Measurements from ENCODE around the gene FGF5.

The FGF5 gene

DNA sequence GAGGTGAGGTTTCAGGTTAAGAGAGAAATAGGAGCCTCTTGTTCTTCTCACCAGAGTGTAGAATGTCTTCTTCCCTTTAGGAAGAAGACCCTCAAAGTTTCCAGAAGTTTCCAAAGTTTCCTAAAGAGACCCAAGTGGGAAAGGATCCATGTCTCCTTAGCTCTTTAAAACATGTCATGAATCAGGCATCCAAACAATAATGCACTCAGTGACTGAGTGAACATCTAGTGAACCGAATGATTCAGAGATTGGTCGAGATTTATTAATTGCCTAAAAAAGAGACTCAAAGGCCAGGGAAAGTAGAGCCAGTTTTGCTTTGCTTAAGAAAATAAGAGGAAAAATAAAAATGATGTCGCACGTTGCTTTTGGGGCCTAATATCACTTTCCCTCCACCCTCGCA lies 29.4 kb downstream of the FGF5 start:
- Histone ChIP-seq H3K4me3 (ENCODE audit: low read length in 2 of 2) (no peak overlapping the region), H3K4ac (ENCODE audit: low read length) (no peak overlapping the region), H3K36me3 (replicated peaks in 1 of 2; ENCODE audit: control insufficient read depth in 2 of 2, insufficient read depth in 2 of 2, low read length in 2 of 2) (no peaks in the 10 kb centered on the region), H3K4me1 (ENCODE audit: control insufficient read depth in 2 of 2, insufficient read depth in 1 of 2, low read depth in 1 of 2, low read length in 2 of 2) (no peaks in the 10 kb centered on the region), H2BK12ac (ENCODE audit: low read length) (no peak overlapping the region), H2AK5ac (ENCODE audit: low read depth, low read length) (no peak overlapping the region), H2AFZ (ENCODE audit: low read length) (no peak overlapping the region), H3K18ac (ENCODE audit: low read length) (no peak overlapping the region), H2BK5ac (ENCODE audit: low read length) (no peak overlapping the region), H2BK15ac (ENCODE audit: low read length) (no peak overlapping the region), H3K9me3 (replicated peaks in 1 of 2; ENCODE audit: control insufficient read depth in 2 of 2, insufficient read depth in 1 of 2, low read depth in 1 of 2, low read length in 2 of 2) (no peaks in the 10 kb centered on the region), H3K4me2 (ENCODE audit: insufficient read depth, low read length, poor library complexity, severe bottlenecking) (no peak overlapping the region), H3K27me3 (ENCODE audit: control insufficient read depth in 3 of 3, insufficient read depth in 3 of 3, low read depth in 1 of 3, low read length in 3 of 3) (no peaks in the 10 kb centered on the region), H3K14ac (ENCODE audit: low read length) (no peak overlapping the region), H3K23ac (ENCODE audit: low read depth, low read length, poor library complexity) (no peak overlapping the region), H4K91ac (ENCODE audit: low read depth, low read length, poor library complexity) (no peak overlapping the region), H3K79me1 (ENCODE audit: low read depth, low read length) (no peaks in the 10 kb centered on the region), H4K8ac (ENCODE audit: low read depth, low read length) (no peak overlapping the region), H2BK120ac (ENCODE audit: low read depth, low read length) (no peak overlapping the region), H3K9ac (ENCODE audit: low read depth, low read length, poor library complexity) (no peak overlapping the region), H3K27ac (replicated peaks; ENCODE audit: low read length) (no peak overlapping the region)
- no CpG with 5 or more reads among the region's 5 CpGs for WGBS, 2 donors (ENCODE audit: extremely low coverage in 2 of 2, insufficient read length in 2 of 2, insufficient replicate concordance in 1 of 2)
- no peak for DNase-seq (ENCODE audit: low spot score)

DNA sequence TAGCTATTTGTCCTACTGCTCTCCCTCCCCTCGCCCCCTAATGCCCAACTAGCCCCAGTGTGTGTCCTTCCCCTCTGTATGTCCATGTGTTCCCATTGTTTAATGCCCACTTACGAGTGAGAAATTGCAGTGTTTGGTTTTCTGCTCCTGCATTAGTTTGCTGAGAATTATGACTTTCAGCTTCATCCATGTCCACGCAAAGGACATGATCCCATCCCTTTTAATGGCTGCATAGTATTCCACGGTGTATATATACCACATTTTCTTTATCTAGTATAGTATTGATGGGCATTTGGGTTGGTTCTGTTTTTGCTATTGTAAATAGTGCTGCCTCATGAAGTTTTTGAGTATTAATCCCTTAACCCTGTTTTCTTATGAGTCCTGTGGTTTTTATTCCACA lies 35.4 kb downstream of the FGF5 start:
- H3K23ac ChIP-seq (ENCODE audit: low read depth, low read length, poor library complexity), result no peak overlapping the region
- H3K9ac ChIP-seq (ENCODE audit: low read depth, low read length, poor library complexity), result no peak overlapping the region
- no peak overlapping the region for H3K4me2 ChIP-seq (ENCODE audit: insufficient read depth, low read length, poor library complexity, severe bottlenecking)
- H3K4me3 ChIP-seq (ENCODE audit: low read length in 2 of 2), result no peak overlapping the region
- no peak overlapping the region for H4K91ac ChIP-seq (ENCODE audit: low read depth, low read length, poor library complexity)
- H2BK120ac ChIP-seq (ENCODE audit: low read depth, low read length), result no peak overlapping the region
- no peak overlapping the region for H2AK5ac ChIP-seq (ENCODE audit: low read depth, low read length)
- no peak overlapping the region for H3K27ac ChIP-seq (replicated peaks; ENCODE audit: low read length)
- no peak overlapping the region for H2BK12ac ChIP-seq (ENCODE audit: low read length)
- no peaks in the 10 kb centered on the region for H3K9me3 ChIP-seq (replicated peaks in 1 of 2; ENCODE audit: control insufficient read depth in 2 of 2, insufficient read depth in 1 of 2, low read depth in 1 of 2, low read length in 2 of 2)
- H3K14ac ChIP-seq (ENCODE audit: low read length), result no peak overlapping the region
- no peaks in the 10 kb centered on the region for H3K4me1 ChIP-seq (ENCODE audit: control insufficient read depth in 2 of 2, insufficient read depth in 1 of 2, low read depth in 1 of 2, low read length in 2 of 2)
- no peak overlapping the region for H4K8ac ChIP-seq (ENCODE audit: low read depth, low read length)
- no peak overlapping the region for H2AFZ ChIP-seq (ENCODE audit: low read length)
- no CpG with 5 or more reads among the region's 4 CpGs for WGBS, 2 donors (ENCODE audit: extremely low coverage in 2 of 2, insufficient read length in 2 of 2, insufficient replicate concordance in 1 of 2)
- H2BK15ac ChIP-seq (ENCODE audit: low read length), result no peak overlapping the region
- H3K27me3 ChIP-seq (ENCODE audit: control insufficient read depth in 3 of 3, insufficient read depth in 3 of 3, low read depth in 1 of 3, low read length in 3 of 3), result no peaks in the 10 kb centered on the region
- H3K18ac ChIP-seq (ENCODE audit: low read length), result no peak overlapping the region
- no peaks in the 10 kb centered on the region for H3K36me3 ChIP-seq (replicated peaks in 1 of 2; ENCODE audit: control insufficient read depth in 2 of 2, insufficient read depth in 2 of 2, low read length in 2 of 2)
- no peak overlapping the region for H2BK5ac ChIP-seq (ENCODE audit: low read length)
- DNase-seq (ENCODE audit: low spot score), result no peak
- H3K4ac ChIP-seq (ENCODE audit: low read length), result no peak overlapping the region
- no peaks in the 10 kb centered on the region for H3K79me1 ChIP-seq (ENCODE audit: low read depth, low read length)

DNA sequence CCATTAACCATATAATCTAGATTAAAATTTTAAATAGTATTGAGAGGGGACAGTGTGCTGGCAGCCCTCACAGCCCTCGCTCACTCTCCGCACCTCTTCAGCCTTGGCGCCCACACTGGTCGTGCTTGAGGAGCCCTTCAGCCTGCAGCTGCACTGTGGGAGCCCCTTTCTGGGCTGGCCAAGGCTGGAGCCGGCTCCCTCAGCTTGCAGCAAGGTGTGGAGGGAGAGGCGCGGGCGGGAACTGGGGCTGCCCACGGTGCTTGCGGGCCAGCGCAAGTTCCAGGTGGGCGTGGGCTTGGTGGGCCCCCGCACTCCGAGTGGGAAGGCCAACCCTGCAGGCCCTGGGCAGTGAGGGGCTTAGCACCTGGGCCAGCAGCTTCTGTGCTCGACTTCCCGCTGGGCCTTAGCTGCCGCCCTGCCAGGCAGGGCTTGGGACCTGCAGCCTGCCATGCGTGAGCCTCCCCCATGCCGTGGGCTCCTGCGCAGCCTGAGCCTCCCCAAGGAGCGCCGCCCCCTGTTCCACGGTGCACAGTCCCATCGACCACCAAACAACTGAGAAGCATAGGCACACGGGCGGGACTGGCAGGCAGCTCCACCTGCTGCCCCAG lies 36.3 kb downstream of the FGF5 start:
- Histone ChIP-seq H2BK120ac (ENCODE audit: low read depth, low read length) (no peak overlapping the region), H2BK15ac (ENCODE audit: low read length) (no peak overlapping the region), H3K4me3 (ENCODE audit: low read length in 2 of 2) (no peak overlapping the region), H2AFZ (ENCODE audit: low read length) (no peak overlapping the region), H2BK12ac (ENCODE audit: low read length) (no peak overlapping the region), H3K27me3 (ENCODE audit: control insufficient read depth in 3 of 3, insufficient read depth in 3 of 3, low read depth in 1 of 3, low read length in 3 of 3) (no peaks in the 10 kb centered on the region), H3K9ac (ENCODE audit: low read depth, low read length, poor library complexity) (no peak overlapping the region), H3K23ac (ENCODE audit: low read depth, low read length, poor library complexity) (no peak overlapping the region), H3K4ac (ENCODE audit: low read length) (no peak overlapping the region), H3K4me1 (ENCODE audit: control insufficient read depth in 2 of 2, insufficient read depth in 1 of 2, low read depth in 1 of 2, low read length in 2 of 2) (no peaks in the 10 kb centered on the region), H3K27ac (replicated peaks; ENCODE audit: low read length) (no peak overlapping the region), H4K91ac (ENCODE audit: low read depth, low read length, poor library complexity) (no peak overlapping the region), H3K9me3 (replicated peaks in 1 of 2; ENCODE audit: control insufficient read depth in 2 of 2, insufficient read depth in 1 of 2, low read depth in 1 of 2, low read length in 2 of 2) (no peaks in the 10 kb centered on the region), H2BK5ac (ENCODE audit: low read length) (no peak overlapping the region), H3K79me1 (ENCODE audit: low read depth, low read length) (no peaks in the 10 kb centered on the region), H2AK5ac (ENCODE audit: low read depth, low read length) (no peak overlapping the region), H3K14ac (ENCODE audit: low read length) (no peak overlapping the region), H3K36me3 (replicated peaks in 1 of 2; ENCODE audit: control insufficient read depth in 2 of 2, insufficient read depth in 2 of 2, low read length in 2 of 2) (no peaks in the 10 kb centered on the region), H3K4me2 (ENCODE audit: insufficient read depth, low read length, poor library complexity, severe bottlenecking) (no peak overlapping the region), H3K18ac (ENCODE audit: low read length) (no peak overlapping the region), H4K8ac (ENCODE audit: low read depth, low read length) (no peak overlapping the region)
- DNase-seq (ENCODE audit: low spot score), result no peak
- WGBS, 2 donors (ENCODE audit: extremely low coverage in 2 of 2, insufficient read length in 2 of 2, insufficient replicate concordance in 1 of 2), result no CpG with 5 or more reads among the region's 26 CpGs

DNA sequence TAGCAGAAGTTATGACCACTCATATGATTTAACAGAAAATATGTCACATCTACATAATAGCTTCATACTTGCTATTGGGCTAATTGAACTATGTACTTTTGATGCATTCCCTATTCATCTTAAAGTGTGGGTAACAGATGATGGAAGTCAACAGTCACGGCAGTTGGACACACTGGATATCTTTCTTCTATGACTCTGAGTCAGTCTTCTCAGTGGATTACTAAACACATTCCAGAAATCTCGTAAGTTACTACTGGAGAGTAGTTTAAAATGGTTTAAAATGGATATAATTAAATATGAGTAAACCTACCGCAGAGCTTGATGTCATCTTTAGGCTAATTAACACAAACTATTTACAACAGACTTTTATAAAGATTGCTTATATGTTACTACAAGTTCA lies 39.0 kb downstream of the FGF5 start:
- Histone ChIP-seq H3K27ac (replicated peaks; ENCODE audit: low read length) (no peak overlapping the region), H2BK15ac (ENCODE audit: low read length) (no peak overlapping the region), H3K4me2 (ENCODE audit: insufficient read depth, low read length, poor library complexity, severe bottlenecking) (no peak overlapping the region), H3K4me1 (ENCODE audit: control insufficient read depth in 2 of 2, insufficient read depth in 1 of 2, low read depth in 1 of 2, low read length in 2 of 2) (no peaks in the 10 kb centered on the region), H2AFZ (ENCODE audit: low read length) (no peak overlapping the region), H3K4me3 (ENCODE audit: low read length in 2 of 2) (no peak overlapping the region), H2BK12ac (ENCODE audit: low read length) (no peak overlapping the region), H3K36me3 (replicated peaks in 1 of 2; ENCODE audit: control insufficient read depth in 2 of 2, insufficient read depth in 2 of 2, low read length in 2 of 2) (no peaks in the 10 kb centered on the region), H3K23ac (ENCODE audit: low read depth, low read length, poor library complexity) (no peak overlapping the region), H3K4ac (ENCODE audit: low read length) (no peak overlapping the region), H2BK5ac (ENCODE audit: low read length) (no peak overlapping the region), H3K27me3 (ENCODE audit: control insufficient read depth in 3 of 3, insufficient read depth in 3 of 3, low read depth in 1 of 3, low read length in 3 of 3) (no peaks in the 10 kb centered on the region), H3K79me1 (ENCODE audit: low read depth, low read length) (no peaks in the 10 kb centered on the region), H3K9me3 (replicated peaks in 1 of 2; ENCODE audit: control insufficient read depth in 2 of 2, insufficient read depth in 1 of 2, low read depth in 1 of 2, low read length in 2 of 2) (no peaks in the 10 kb centered on the region), H3K18ac (ENCODE audit: low read length) (no peak overlapping the region), H2AK5ac (ENCODE audit: low read depth, low read length) (no peak overlapping the region), H2BK120ac (ENCODE audit: low read depth, low read length) (no peak overlapping the region), H3K14ac (ENCODE audit: low read length) (no peak overlapping the region), H4K8ac (ENCODE audit: low read depth, low read length) (no peak overlapping the region), H3K9ac (ENCODE audit: low read depth, low read length, poor library complexity) (no peak overlapping the region), H4K91ac (ENCODE audit: low read depth, low read length, poor library complexity) (no peak overlapping the region)
- DNase-seq (ENCODE audit: low spot score), result no peak
- no CpG with 5 or more reads among the region's 3 CpGs for WGBS, 2 donors (ENCODE audit: extremely low coverage in 2 of 2, insufficient read length in 2 of 2, insufficient replicate concordance in 1 of 2)

Data from neuronal stem cell (in vitro differentiated cells).